Colonic mucosa (tissue), 4 donors: ENCODE measurements around the gene NRCAM. TPM values are rescaled to one million over a fixed set of nuclear protein-coding genes. Genes with fewer than 3 reads are reported as not detected.

Experiments used
- DNase-seq: peaks from one replicate; pipeline ENCODE4 v3.0.0-alpha.2; 2020
- H3K27ac ChIP-seq: fragments of 200-600 bp; one replicate; pipeline ENCODE4 v1.8.0; 2021
- H3K27me3 ChIP-seq: fragments of 200-600 bp; one replicate; pipeline ENCODE4 v1.8.0; 2021
- H3K36me3 ChIP-seq: fragments of 200-600 bp; one replicate; pipeline ENCODE4 v1.8.0; 2021
- H3K4me1 ChIP-seq: fragments of 200-600 bp; one replicate; pipeline ENCODE4 v1.8.0; 2021; ENCODE audit warnings: mild to moderate bottlenecking
- H3K4me3 ChIP-seq: fragments of 200-600 bp; one replicate; pipeline ENCODE4 v1.8.0; 2021
- H3K9ac ChIP-seq, 2 donors: one replicate each; pipeline ENCODE4 v1.7.0; 2013; ENCODE audit warnings: control low read depth in 2 of 2, low read depth in 2 of 2, low read length in 2 of 2
- H3K9me3 ChIP-seq: fragments of 200-600 bp; one replicate; pipeline ENCODE4 v1.8.0; 2021
- intact Hi-C: fragments of 100-400 bp; cut with DNase I; formaldehyde crosslinking; loops from one replicate; pipeline ENCODE4 v1.14.1; 2022
- total RNA-seq, 2 donors: library from RNA; stranded (reverse); fragmentation: NEBNext Ultra II Directional in 1 of 2; extraction: Animal tissue kit (Norgen Biotek cat#: 25700) in 1 of 2; gene quantifications; one replicate each; pipeline ENCODE4 v1.2.1, GENCODE V29; 2021
- TF ChIP-seq, protein P1 (sequence below): fragments of 200-600 bp; IDR thresholded peaks from one replicate; pipeline ENCODE4 v1.8.0; 2022; ENCODE audit warnings: antibody characterized with exemption, mild to moderate bottlenecking
- donor health status: healthy.
- donor health status: DM: no; HTN: no; CAD: no.
- donor health status: DM: no; HTN: no; CAD: no.

NRCAM gene
- total RNA-seq, 2 donors from 2014 or later: 0.42 to 1.1 TPM

- no peak overlapping the region for H3K27ac ChIP-seq
- intact Hi-C loops: no loop called here
- no peak for DNase-seq
Observed at GRCh38 chr7:108413337-108413736, 42.9 kb downstream of the NRCAM start.

DNA sequence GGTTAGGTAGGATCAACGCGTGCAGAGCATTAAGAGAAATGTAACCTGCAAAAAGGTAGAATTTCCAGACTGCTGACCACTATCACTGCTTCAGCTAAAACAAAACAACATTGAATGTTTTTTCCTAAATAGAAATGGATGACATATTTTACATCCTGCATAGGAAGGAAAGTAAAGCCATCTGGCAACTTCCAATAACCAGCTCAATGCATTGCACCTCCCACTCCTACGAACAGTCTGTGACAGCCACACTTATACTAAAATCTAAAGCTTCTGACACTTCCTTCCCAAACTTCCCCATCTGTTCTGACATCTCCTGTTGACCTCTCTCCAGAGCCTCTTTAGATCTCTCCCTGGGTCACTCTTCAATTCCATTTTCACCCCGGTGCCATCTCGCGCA lies 47.1 kb downstream of the NRCAM start:
- H3K4me1 ChIP-seq: no peaks in the 10 kb centered on the region
- H3K9me3 ChIP-seq: no peaks in the 10 kb centered on the region
- no peak for DNase-seq
- no peaks in the 10 kb centered on the region for H3K36me3 ChIP-seq
- no peaks in the 10 kb centered on the region for H3K27me3 ChIP-seq
- H3K9ac ChIP-seq: no peak overlapping the region
- no peak overlapping the region for H3K27ac ChIP-seq
- intact Hi-C loops: no loop called here
- no peak overlapping the region for H3K4me3 ChIP-seq
- TF ChIP-seq, protein P1, sequence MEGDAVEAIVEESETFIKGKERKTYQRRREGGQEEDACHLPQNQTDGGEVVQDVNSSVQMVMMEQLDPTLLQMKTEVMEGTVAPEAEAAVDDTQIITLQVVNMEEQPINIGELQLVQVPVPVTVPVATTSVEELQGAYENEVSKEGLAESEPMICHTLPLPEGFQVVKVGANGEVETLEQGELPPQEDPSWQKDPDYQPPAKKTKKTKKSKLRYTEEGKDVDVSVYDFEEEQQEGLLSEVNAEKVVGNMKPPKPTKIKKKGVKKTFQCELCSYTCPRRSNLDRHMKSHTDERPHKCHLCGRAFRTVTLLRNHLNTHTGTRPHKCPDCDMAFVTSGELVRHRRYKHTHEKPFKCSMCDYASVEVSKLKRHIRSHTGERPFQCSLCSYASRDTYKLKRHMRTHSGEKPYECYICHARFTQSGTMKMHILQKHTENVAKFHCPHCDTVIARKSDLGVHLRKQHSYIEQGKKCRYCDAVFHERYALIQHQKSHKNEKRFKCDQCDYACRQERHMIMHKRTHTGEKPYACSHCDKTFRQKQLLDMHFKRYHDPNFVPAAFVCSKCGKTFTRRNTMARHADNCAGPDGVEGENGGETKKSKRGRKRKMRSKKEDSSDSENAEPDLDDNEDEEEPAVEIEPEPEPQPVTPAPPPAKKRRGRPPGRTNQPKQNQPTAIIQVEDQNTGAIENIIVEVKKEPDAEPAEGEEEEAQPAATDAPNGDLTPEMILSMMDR: no peak

More at GRCh38 chr7:108413337-108413736, 42.9 kb downstream of the NRCAM start:
- Histone ChIP-seq H3K9me3 (no peaks in the 10 kb centered on the region), H3K4me1 (no peaks in the 10 kb centered on the region), H3K4me3 (no peak overlapping the region), H3K27me3 (no peaks in the 10 kb centered on the region), H3K36me3 (no peaks in the 10 kb centered on the region), H3K9ac (no peak overlapping the region)
- TF ChIP-seq, protein P1: no peak

DNA sequence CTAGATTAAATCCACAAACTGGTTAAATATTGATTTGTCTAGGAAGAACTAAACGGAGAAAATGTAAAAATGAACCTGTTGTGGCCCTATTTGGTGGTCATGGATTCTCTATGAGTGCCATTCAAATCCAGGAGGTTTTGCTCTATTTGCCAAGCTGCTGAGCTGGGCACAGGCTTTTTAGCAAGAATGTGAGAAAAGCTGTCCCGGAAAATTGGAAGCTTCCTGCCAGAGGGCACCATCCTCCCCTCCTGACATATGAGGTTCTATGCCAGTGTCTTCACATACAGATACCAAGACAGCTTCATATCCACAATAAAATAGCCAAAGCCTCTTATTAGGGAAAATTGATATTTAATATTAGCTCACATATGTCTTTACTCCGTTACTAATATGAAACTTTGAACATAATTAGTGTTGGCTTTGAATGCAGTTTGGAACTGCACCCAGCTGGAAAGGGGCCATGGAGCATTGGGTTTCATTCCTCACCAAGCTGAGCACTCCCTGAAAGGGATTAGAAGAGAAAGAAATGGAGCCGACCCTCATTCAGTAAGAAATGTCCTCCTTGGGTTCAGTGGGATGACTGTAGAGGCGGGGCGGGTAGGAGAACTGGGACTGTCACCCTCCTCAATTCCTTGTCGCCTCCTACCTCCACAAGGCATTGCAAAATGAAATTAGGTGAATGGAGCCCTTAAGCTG lies 47.8 kb downstream of the NRCAM start:
- Histone ChIP-seq H3K4me1 (no peaks in the 10 kb centered on the region), H3K27me3 (no peaks in the 10 kb centered on the region), H3K9me3 (no peaks in the 10 kb centered on the region), H3K9ac (no peak overlapping the region), H3K27ac (no peak overlapping the region), H3K36me3 (no peaks in the 10 kb centered on the region), H3K4me3 (no peak overlapping the region)
- intact Hi-C loops: no loop called here
- TF ChIP-seq, protein P1: no peak
- DNase-seq: no peak

- TF ChIP-seq, protein P1: no peak
- H3K4me3 ChIP-seq: no peak overlapping the region
- H3K27ac ChIP-seq: no peak overlapping the region
- no peaks in the 10 kb centered on the region for H3K27me3 ChIP-seq
- no peak for DNase-seq
- H3K36me3 ChIP-seq: no peaks in the 10 kb centered on the region
- H3K4me1 ChIP-seq: no peaks in the 10 kb centered on the region
- intact Hi-C loops: no loop called here
- no peaks in the 10 kb centered on the region for H3K9me3 ChIP-seq
- no peak overlapping the region for H3K9ac ChIP-seq
Observed at GRCh38 chr7:108407676-108408075, 48.6 kb downstream of the NRCAM start.

GRCh38 chr7:108406222-108406890 lies 49.9 kb downstream of the NRCAM start:
- Histone ChIP-seq H3K4me3 (no peak overlapping the region), H3K4me1 (no peaks in the 10 kb centered on the region), H3K36me3 (no peaks in the 10 kb centered on the region), H3K27me3 (no peaks in the 10 kb centered on the region), H3K9me3 (no peaks in the 10 kb centered on the region), H3K27ac (no peak overlapping the region), H3K9ac (no peak overlapping the region)
- intact Hi-C loops: no loop called here
- no peak for DNase-seq
- TF ChIP-seq, protein P1: no peak
